Erythroblast (primary cell): ENCODE measurements around the gene CD8B.

ENCODE experiments used
- GATA1 ChIP-seq: IDR thresholded peaks from 2 replicates; pipeline ENCODE4 v1.6.1; 2011; ENCODE audit warnings: low read depth, mild to moderate bottlenecking, control low read depth, low read length, moderate library complexity
- POLR2A ChIP-seq: IDR thresholded peaks from 2 replicates; pipeline ENCODE4 v1.6.1; 2011; ENCODE audit warnings: mild to moderate bottlenecking, low read length

GRCh38 chr2:86831537-86831936 is 30.1 kb downstream of the CD8B start:
- no peak for TF ChIP-seq POLR2A
- no peak for TF ChIP-seq GATA1
